T-helper 17 cell (primary cell): ENCODE data around the gene TIFAB. TPM values are rescaled to one million over a fixed set of nuclear protein-coding genes. Genes with fewer than 3 reads are reported as not detected.

Source experiments
- ATAC-seq: fragments of 150-1000 bp; cut with Tn5 transposase; 2 replicates; pipeline ENCODE4 v1.10.0; 2021; ENCODE audit warnings: mild to moderate bottlenecking, moderate library complexity
- DNase-seq, 3 donors: peaks; one replicate each; pipeline versions ENCODE4 v3.0.0 to v3.0.0-alpha.2; 2020 to 2021
- H3K9me3 ChIP-seq: one replicate; pipeline ENCODE4 v1.7.0; 2013; ENCODE audit warnings: low read length, mild to moderate bottlenecking; ENCODE audit not compliant: control insufficient read depth, poor library complexity, severe bottlenecking
- H3K27ac Mint-ChIP-seq: one replicate; pipeline ENCODE4 v1.8.0; 2022; ENCODE audit warnings: mild to moderate bottlenecking, moderate library complexity, mixed read lengths
- H3K27me3 Mint-ChIP-seq: one replicate; pipeline ENCODE4 v1.8.0; 2022; ENCODE audit warnings: mixed read lengths
- H3K36me3 Mint-ChIP-seq: one replicate; pipeline ENCODE4 v1.8.0; 2022; ENCODE audit warnings: low read depth, mixed read lengths
- H3K4me1 Mint-ChIP-seq: one replicate; pipeline ENCODE4 v1.8.0; 2022; ENCODE audit warnings: mild to moderate bottlenecking, mixed read lengths
- H3K4me3 Mint-ChIP-seq: one replicate; pipeline ENCODE4 v1.8.0; 2022; ENCODE audit warnings: mild to moderate bottlenecking, moderate library complexity, mixed read lengths
- total RNA-seq, 4 donors: library from RNA in 2 of 4; stranded (reverse) in 2 of 4; gene quantifications; one replicate each; pipeline ENCODE4 v1.2.3 and lab custom pipeline; 2022 to 2026

TIFAB gene
- total RNA-seq, 2 donors from 2014 or later, result 0.13 TPM; not detected in 1

- DNase-seq (no peak), ATAC-seq (no peak)
- Mint-ChIP-seq H3K4me1 (no peaks in the 10 kb centered on the region), H3K27me3 (peaks cover 28% of the 10 kb centered on the region), H3K4me3 (no peak overlapping the region), H3K27ac (no peak overlapping the region), H3K36me3 (peaks cover 3% of the 10 kb centered on the region)
- H3K9me3 ChIP-seq, result peaks cover 3% of the 10 kb centered on the region
Observed at GRCh38 chr5:135430135-135430437, 22.1 kb downstream of the TIFAB start.

- Mint-ChIP-seq H3K4me1 (no peaks in the 10 kb centered on the region), H3K4me3 (no peak overlapping the region), H3K27me3 (peaks cover 28% of the 10 kb centered on the region), H3K36me3 (peaks cover 3% of the 10 kb centered on the region), H3K27ac (no peak overlapping the region)
- ATAC-seq (no peak), DNase-seq (no peak)
- H3K9me3 ChIP-seq, result peaks cover 3% of the 10 kb centered on the region
Observed at GRCh38 chr5:135429301-135430134, 22.6 kb downstream of the TIFAB start.

- H3K9me3 ChIP-seq, result peaks cover 3% of the 10 kb centered on the region
- Mint-ChIP-seq H3K4me3 (no peak overlapping the region), H3K4me1 (no peaks in the 10 kb centered on the region), H3K36me3 (peaks cover 6% of the 10 kb centered on the region), H3K27ac (no peak overlapping the region), H3K27me3 (peaks cover 37% of the 10 kb centered on the region)
- ATAC-seq, result no peak
- DNase-seq, result no peak
Observed at GRCh38 chr5:135428586-135428985, 23.6 kb downstream of the TIFAB start.

- peaks cover 3% of the 10 kb centered on the region for H3K9me3 ChIP-seq
- no peak for DNase-seq
- Mint-ChIP-seq H3K4me3 (no peak overlapping the region), H3K27ac (no peak overlapping the region), H3K36me3 (peaks cover 6% of the 10 kb centered on the region), H3K4me1 (no peaks in the 10 kb centered on the region), H3K27me3 (peaks cover 49% of the 10 kb centered on the region)
- ATAC-seq, result peak; percentile 81
Observed at GRCh38 chr5:135426102-135427082, 25.8 kb downstream of the TIFAB start.

GRCh38 chr5:135425641-135426040 is 26.5 kb downstream of the TIFAB start:
- Mint-ChIP-seq H3K36me3 (peaks cover 6% of the 10 kb centered on the region), H3K27me3 (peaks cover 56% of the 10 kb centered on the region), H3K27ac (no peak overlapping the region), H3K4me3 (no peak overlapping the region), H3K4me1 (no peaks in the 10 kb centered on the region)
- peaks cover 3% of the 10 kb centered on the region for H3K9me3 ChIP-seq
- ATAC-seq (no peak), DNase-seq (no peak)

GRCh38 chr5:135423846-135424168 is 28.3 kb downstream of the TIFAB start:
- H3K36me3 Mint-ChIP-seq, result peaks cover 3% of the 10 kb centered on the region
- no peak overlapping the region for H3K4me3 Mint-ChIP-seq
- DNase-seq (no peak), ATAC-seq (no peak)
- peak overlapping the region; percentile 29 for H3K27ac Mint-ChIP-seq
- H3K4me1 Mint-ChIP-seq, result no peaks in the 10 kb centered on the region
- peaks cover 7% of the 10 kb centered on the region for H3K9me3 ChIP-seq
- peaks cover 62% of the 10 kb centered on the region for H3K27me3 Mint-ChIP-seq

GRCh38 chr5:135423146-135423845 is 28.9 kb downstream of the TIFAB start:
- H3K36me3 Mint-ChIP-seq, result peaks cover 4% of the 10 kb centered on the region
- H3K27ac Mint-ChIP-seq, result peak overlapping the region; percentile 29
- DNase-seq, result no peak
- peaks cover 4% of the 10 kb centered on the region for H3K9me3 ChIP-seq
- ATAC-seq, result no peak
- H3K27me3 Mint-ChIP-seq, result peaks cover 67% of the 10 kb centered on the region
- H3K4me1 Mint-ChIP-seq, result no peaks in the 10 kb centered on the region
- no peak overlapping the region for H3K4me3 Mint-ChIP-seq

- peaks cover 6% of the 10 kb centered on the region for H3K36me3 Mint-ChIP-seq
- no peak overlapping the region for H3K4me3 Mint-ChIP-seq
- ATAC-seq, result no peak
- peaks cover 69% of the 10 kb centered on the region for H3K27me3 Mint-ChIP-seq
- peaks cover 4% of the 10 kb centered on the region for H3K9me3 ChIP-seq
- no peaks in the 10 kb centered on the region for H3K4me1 Mint-ChIP-seq
- H3K27ac Mint-ChIP-seq, result no peak overlapping the region
- DNase-seq, result no peak
Observed at GRCh38 chr5:135422419-135422818, 29.7 kb downstream of the TIFAB start.

- H3K9me3 ChIP-seq, result peaks cover 4% of the 10 kb centered on the region
- DNase-seq (no peak), ATAC-seq (no peak)
- Mint-ChIP-seq H3K4me3 (no peak overlapping the region), H3K4me1 (no peaks in the 10 kb centered on the region), H3K27me3 (peaks cover 51% of the 10 kb centered on the region), H3K36me3 (peaks cover 3% of the 10 kb centered on the region), H3K27ac (no peak overlapping the region)
Observed at GRCh38 chr5:135417083-135417482, 35.1 kb downstream of the TIFAB start.

GRCh38 chr5:135405082-135405481 is 47.1 kb downstream of the TIFAB start:
- H3K36me3 Mint-ChIP-seq, result peaks cover 2% of the 10 kb centered on the region
- no peak for ATAC-seq
- no peak overlapping the region for H3K4me3 Mint-ChIP-seq

GRCh38 chr5:135402031-135402430 is 50.1 kb downstream of the TIFAB start:
- peaks cover 9% of the 10 kb centered on the region for H3K4me1 Mint-ChIP-seq

More at GRCh38 chr5:135405082-135405481, 47.1 kb downstream of the TIFAB start:
- H3K27me3 Mint-ChIP-seq, result peaks cover 19% of the 10 kb centered on the region
- no peaks in the 10 kb centered on the region for H3K4me1 Mint-ChIP-seq
- no peak for DNase-seq
- H3K27ac Mint-ChIP-seq, result no peak overlapping the region
- no peaks in the 10 kb centered on the region for H3K9me3 ChIP-seq

GRCh38 chr5:135400866-135401265 is 51.3 kb downstream of the TIFAB start:
- no peaks in the 10 kb centered on the region for H3K9me3 ChIP-seq
- DNase-seq (no peak), ATAC-seq (no peak)
- Mint-ChIP-seq H3K27me3 (peaks cover 12% of the 10 kb centered on the region), H3K4me1 (peaks cover 15% of the 10 kb centered on the region), H3K27ac (no peak overlapping the region), H3K4me3 (peak overlapping the region; percentile 13), H3K36me3 (no peaks in the 10 kb centered on the region)

More at GRCh38 chr5:135402031-135402430, 50.1 kb downstream of the TIFAB start:
- DNase-seq, result no peak
- Mint-ChIP-seq H3K27me3 (peaks cover 19% of the 10 kb centered on the region), H3K27ac (no peak overlapping the region), H3K4me3 (no peak overlapping the region), H3K36me3 (no peaks in the 10 kb centered on the region)
- no peaks in the 10 kb centered on the region for H3K9me3 ChIP-seq
- ATAC-seq, result no peak
